Neural progenitor cell (in vitro differentiated cells): ENCODE measurements around the gene ROR2.

ENCODE experiments used
- EZH2phosphoT487 ChIP-seq: fragments of 200-600 bp; sonication (generic); IDR thresholded peaks from 2 replicates; pipeline ENCODE4 v1.6.1; 2017; ENCODE audit warnings: antibody characterized with exemption
- TF ChIP-seq, protein P1 (sequence below): fragments of 200-600 bp; sonication (generic); IDR thresholded peaks from 2 replicates; pipeline ENCODE4 v1.5.1; 2017; ENCODE audit warnings: antibody characterized with exemption, mild to moderate bottlenecking

- TF ChIP-seq, protein P1, sequence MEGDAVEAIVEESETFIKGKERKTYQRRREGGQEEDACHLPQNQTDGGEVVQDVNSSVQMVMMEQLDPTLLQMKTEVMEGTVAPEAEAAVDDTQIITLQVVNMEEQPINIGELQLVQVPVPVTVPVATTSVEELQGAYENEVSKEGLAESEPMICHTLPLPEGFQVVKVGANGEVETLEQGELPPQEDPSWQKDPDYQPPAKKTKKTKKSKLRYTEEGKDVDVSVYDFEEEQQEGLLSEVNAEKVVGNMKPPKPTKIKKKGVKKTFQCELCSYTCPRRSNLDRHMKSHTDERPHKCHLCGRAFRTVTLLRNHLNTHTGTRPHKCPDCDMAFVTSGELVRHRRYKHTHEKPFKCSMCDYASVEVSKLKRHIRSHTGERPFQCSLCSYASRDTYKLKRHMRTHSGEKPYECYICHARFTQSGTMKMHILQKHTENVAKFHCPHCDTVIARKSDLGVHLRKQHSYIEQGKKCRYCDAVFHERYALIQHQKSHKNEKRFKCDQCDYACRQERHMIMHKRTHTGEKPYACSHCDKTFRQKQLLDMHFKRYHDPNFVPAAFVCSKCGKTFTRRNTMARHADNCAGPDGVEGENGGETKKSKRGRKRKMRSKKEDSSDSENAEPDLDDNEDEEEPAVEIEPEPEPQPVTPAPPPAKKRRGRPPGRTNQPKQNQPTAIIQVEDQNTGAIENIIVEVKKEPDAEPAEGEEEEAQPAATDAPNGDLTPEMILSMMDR, result no peak
- no peak for TF ChIP-seq EZH2phosphoT487
Observed at GRCh38 chr9:91555132-91555531, 394.9 kb downstream of the ROR2 start.
